Prostate gland (tissue), 2 donors: ENCODE measurements around the gene SHC3. TPM values are rescaled to one million over a fixed set of nuclear protein-coding genes. Genes with fewer than 3 reads are reported as not detected.
A peak's percentile ranks its signal among the peaks of the same experiment; 100 is the strongest.

Source experiments
- DNase-seq: peaks from one replicate; pipeline ENCODE4 v3.0.0-alpha.2; 2019; ENCODE audit warnings: low spot score
- H3K27ac ChIP-seq, 2 donors: fragments of 200-600 bp; sonication (generic); 2 replicates each; pipeline ENCODE4 v1.5.1; 2017 to 2019
- H3K27me3 ChIP-seq: fragments of 200-600 bp; sonication (generic); replicated peaks from 2 replicates; pipeline ENCODE4 v1.5.1; 2019; ENCODE audit not compliant: insufficient read depth
- H3K36me3 ChIP-seq, 2 donors: fragments of 200-600 bp; sonication (generic); 1 replicate in 1 of 2; 2 replicates in 1 of 2; pipeline versions ENCODE4 v1.5.1 to v1.8.1; 2017 to 2019
- H3K4me1 ChIP-seq: fragments of 200-600 bp; sonication (generic); replicated peaks from 2 replicates; pipeline ENCODE4 v1.5.1; 2019
- H3K4me3 ChIP-seq, 2 donors: fragments of 200-600 bp; sonication (generic); 2 replicates each; pipeline ENCODE4 v1.5.1; 2017 to 2019
- H3K9me3 ChIP-seq: fragments of 200-600 bp; sonication (generic); 2 replicates; pipeline ENCODE4 v1.5.1; 2017
- CTCF ChIP-seq, 4 experiments: fragments of 200-600 bp in 2 of 4; fragments of 450-650 bp in 2 of 4; sonication (generic) in 2 of 4; IDR thresholded peaks; 1 replicate in 3 of 4; 2 replicates in 1 of 4; pipeline ENCODE4 v1.5.1; 2016 to 2019; ENCODE audit warnings: antibody characterized with exemption in 4 of 4, mild to moderate bottlenecking in 2 of 4, moderate library complexity in 2 of 4
- POLR2A ChIP-seq: fragments of 450-650 bp; IDR thresholded peaks from one replicate; pipeline ENCODE4 v1.6.1; 2016; ENCODE audit warnings: antibody characterized with exemption, mild to moderate bottlenecking
- POLR2AphosphoS5 ChIP-seq: sonication (generic); formaldehyde crosslinking; IDR thresholded peaks from one replicate; pipeline ENCODE4 v1.6.1; 2017; ENCODE audit warnings: antibody characterized with exemption
- WGBS: methylation state at CpG from one replicate; pipeline ENCODE4 v1.1.5; 2018; 5-methylcytosine and 5-hydroxymethylcytosine counted together
- intact Hi-C: fragments of 100-400 bp; cut with DNase I; formaldehyde crosslinking; loops from one replicate; pipeline ENCODE4 v1.14.2; 2022
- total RNA-seq, 2 donors: library from RNA; depleted of rRNA; stranded (reverse); fragments of >200 nt; gene quantifications; one replicate each; pipeline ENCODE4 v1.1.0, GENCODE V29; 2016

The SHC3 gene
- total RNA-seq: under 1 TPM; 0.34 to 0.59 TPM

DNA sequence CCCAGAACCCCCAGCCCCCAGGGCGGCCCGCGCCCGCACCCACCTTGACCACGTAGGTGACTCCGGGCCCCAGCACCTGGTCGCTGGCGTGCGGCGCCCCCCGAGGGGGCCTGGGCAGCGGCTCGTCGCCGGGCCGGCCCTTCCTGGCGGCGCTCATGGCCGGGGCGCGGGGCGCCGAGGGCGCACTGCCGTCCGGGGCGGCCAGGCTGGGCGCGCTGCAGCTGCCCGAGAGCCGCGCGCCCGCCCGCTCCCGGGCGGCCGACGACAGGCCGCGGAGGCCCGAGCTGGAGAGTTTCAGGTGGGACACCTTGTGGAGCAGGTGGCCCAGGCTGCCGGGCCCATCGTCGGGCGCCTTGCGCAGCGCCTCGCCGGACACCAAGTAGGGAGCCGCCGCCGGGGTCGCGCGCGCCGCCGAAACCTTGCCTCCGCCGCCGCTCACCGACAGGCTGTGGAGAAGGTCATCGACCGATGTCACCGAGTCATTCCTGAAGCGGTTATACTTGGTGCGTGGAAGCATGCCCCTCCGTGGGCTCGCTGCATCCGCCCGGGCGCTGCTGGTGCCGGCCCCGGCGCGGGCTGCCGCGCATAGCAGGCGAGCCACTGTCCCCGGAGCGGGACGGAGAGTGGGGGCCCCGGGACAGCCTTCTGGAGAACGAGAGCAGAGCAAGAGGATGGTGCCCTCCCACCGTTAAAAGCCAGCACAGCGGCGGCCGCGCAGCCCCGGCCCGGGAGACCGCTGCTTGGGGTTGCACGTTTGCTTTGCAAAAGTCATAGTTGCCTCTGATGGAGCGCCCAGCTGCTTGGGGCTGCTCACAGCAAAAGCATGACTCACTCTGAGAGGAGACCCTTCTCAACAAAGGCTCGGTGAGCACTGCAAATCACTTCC is at the start of gene SHC3:
TSS of gene SHC3 (minus strand) at position 875 of the 886 bp plus-strand sequence. CDS start at position 517, 358 bp downstream.
- Histone ChIP-seq H3K4me3 (peak within 1 kb of the TSS; percentile 24 to 32), H3K27me3 (peaks cover 6% of the 10 kb centered on the region), H3K27ac (peak within 1 kb of the TSS; percentile 61 to 70), H3K36me3 (no peaks in the 10 kb centered on the region), H3K9me3 (no peaks in the 10 kb centered on the region), H3K4me1 (no peaks in the 10 kb centered on the region)
- TF ChIP-seq POLR2AphosphoS5: no peak
- TF ChIP-seq POLR2A: no peak
- no peak for TF ChIP-seq CTCF (IDR thresholded peaks at IDR 0.05)
- DNase-seq: no peak
- 5% methylated on average over 27 of the region's 96 CpGs for WGBS
- intact Hi-C loops: loop anchor here (10.0 kb wide), 1 partner anchor 97 kb away; no protein-coding TSS in a partner anchor

DNA sequence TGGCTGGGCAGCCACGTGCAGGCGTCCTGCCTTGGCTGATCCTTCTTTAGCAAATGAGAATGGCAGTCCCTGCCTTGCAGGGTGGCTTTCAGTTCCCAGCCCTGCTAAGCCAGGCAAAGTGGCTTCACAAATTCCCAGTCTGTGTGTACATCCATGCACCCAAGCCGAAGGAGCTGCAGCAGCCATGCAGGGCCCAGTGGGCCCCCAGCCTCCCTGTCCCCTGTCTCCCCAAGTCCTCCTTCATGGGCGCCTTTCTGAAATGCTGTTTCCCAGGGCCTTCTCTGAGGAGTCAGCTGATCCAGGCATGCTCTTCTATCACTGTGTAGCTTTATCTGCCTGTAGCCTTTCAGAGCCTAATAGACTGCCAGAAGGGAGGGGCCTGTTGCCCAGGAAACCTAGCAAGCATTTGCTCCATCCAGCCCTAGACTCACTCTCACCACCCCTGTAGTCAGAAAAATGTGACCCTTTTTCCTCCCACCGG is 47.4 kb upstream of the SHC3 start:
- Histone ChIP-seq H3K4me3 (no peak overlapping the region), H3K27me3 (no peaks in the 10 kb centered on the region), H3K27ac (no peak overlapping the region), H3K9me3 (no peaks in the 10 kb centered on the region), H3K4me1 (no peaks in the 10 kb centered on the region), H3K36me3 (no peaks in the 10 kb centered on the region)
- intact Hi-C loops: no loop called here
- no peak for TF ChIP-seq POLR2AphosphoS5
- TF ChIP-seq CTCF (IDR thresholded peaks at IDR 0.05): no peak
- no peak for DNase-seq
- WGBS: 53% methylated on average over 5 of the region's 5 CpGs

- Histone ChIP-seq H3K4me3 (no peak overlapping the region), H3K27me3 (no peaks in the 10 kb centered on the region), H3K36me3 (no peaks in the 10 kb centered on the region), H3K9me3 (no peaks in the 10 kb centered on the region), H3K27ac (no peak overlapping the region), H3K4me1 (no peaks in the 10 kb centered on the region)
- intact Hi-C loops: no loop called here
- TF ChIP-seq CTCF (IDR thresholded peaks at IDR 0.05): no peak
- no peak for TF ChIP-seq POLR2A
- no peak for TF ChIP-seq POLR2AphosphoS5
- no peak for DNase-seq
- WGBS: 79% methylated on average over 5 of the region's 5 CpGs
Measured at GRCh38 chr9:89225587-89225986, 47.0 kb upstream of the SHC3 start.

- H3K36me3 ChIP-seq: no peaks in the 10 kb centered on the region
- intact Hi-C loops: no loop called here
- no peaks in the 10 kb centered on the region for H3K4me1 ChIP-seq
- 85% methylated on average over 4 of the region's 4 CpGs for WGBS
- H3K9me3 ChIP-seq: no peaks in the 10 kb centered on the region
- no peak overlapping the region for H3K27ac ChIP-seq
- TF ChIP-seq POLR2A (no peak), POLR2AphosphoS5 (no peak), CTCF (IDR thresholded peaks at IDR 0.05) (no peak)
- no peak overlapping the region for H3K4me3 ChIP-seq
- H3K27me3 ChIP-seq: no peaks in the 10 kb centered on the region
- DNase-seq: no peak
Measured at GRCh38 chr9:89225036-89225435, 46.4 kb upstream of the SHC3 start.

GRCh38 chr9:89224633-89225032 is 46.0 kb upstream of the SHC3 start:
- Histone ChIP-seq H3K27ac (no peak overlapping the region), H3K4me3 (no peak overlapping the region), H3K27me3 (no peaks in the 10 kb centered on the region), H3K36me3 (no peaks in the 10 kb centered on the region), H3K4me1 (no peaks in the 10 kb centered on the region), H3K9me3 (no peaks in the 10 kb centered on the region)
- intact Hi-C loops: no loop called here
- TF ChIP-seq POLR2AphosphoS5 (no peak), POLR2A (no peak), CTCF (IDR thresholded peaks at IDR 0.05) (no peak)
- no peak for DNase-seq
- 91% methylated on average over 4 of the region's 4 CpGs for whole genome bisulfite sequencing
